A673 (cell line): ENCODE measurements around the gene EXOC6. TPM values are rescaled to one million over a fixed set of nuclear protein-coding genes. Genes with fewer than 3 reads are reported as not detected.
A peak's percentile ranks its signal among the peaks of the same experiment; 100 is the strongest.

Experiments used
- BruUV-seq: library from RNA; stranded (reverse); fragments of 400-500 nt; replicated peaks from 2 replicates; lab custom pipeline; 2021; lab: Mats Ljungman, UMichigan
- CTCF ChIA-PET: fragments of 300-600 bp; sonication (Branson Sonifier 250); formaldehyde crosslinking; loops from one replicate; lab custom pipeline; 2022; ENCODE audit warnings: antibody characterized with exemption; lab: Charles Lee
- POLR2A ChIA-PET: fragments of 300-600 bp; sonication (Branson Sonifier 250); formaldehyde crosslinking; loops from one replicate; lab custom pipeline; 2022; ENCODE audit warnings: antibody characterized with exemption; ENCODE audit not compliant: low non-redundant PET; lab: Charles Lee
- DNase-seq: peaks from one replicate; pipeline ENCODE4 v3.0.0-alpha.2; 2015; ENCODE audit warnings: low spot score
- H3K27ac ChIP-seq: fragments of 200-600 bp; sonication (generic); 2 replicates; pipeline ENCODE4 v1.5.1; 2016; ENCODE audit warnings: mixed run types, low read depth, mild to moderate bottlenecking, mixed read lengths, antibody characterized with exemption, low read length; ENCODE audit not compliant: poor library complexity, severe bottlenecking
- H3K27me3 ChIP-seq: fragments of 200-600 bp; sonication (generic); replicated peaks from 2 replicates; pipeline ENCODE4 v1.6.1; 2017; ENCODE audit warnings: mixed run types, low read depth, mild to moderate bottlenecking, mixed read lengths, antibody characterized with exemption, low read length; ENCODE audit not compliant: insufficient read depth, poor library complexity
- H3K36me3 ChIP-seq: fragments of 200-600 bp; sonication (generic); 2 replicates; pipeline ENCODE4 v1.6.1; 2016; ENCODE audit warnings: mixed run types, mild to moderate bottlenecking, mixed read lengths, antibody characterized with exemption, low read length; ENCODE audit not compliant: insufficient read depth, poor library complexity, severe bottlenecking
- H3K4me1 ChIP-seq: fragments of 200-600 bp; sonication (generic); 2 replicates; pipeline ENCODE4 v1.6.1; 2017; ENCODE audit warnings: mixed run types, mild to moderate bottlenecking, mixed read lengths, antibody characterized with exemption, low read length; ENCODE audit not compliant: insufficient read depth, poor library complexity, severe bottlenecking
- H3K4me3 ChIP-seq: fragments of 200-600 bp; sonication (generic); 2 replicates; pipeline ENCODE4 v1.5.1; 2016; ENCODE audit warnings: low read depth, mixed run types, mild to moderate bottlenecking, mixed read lengths, low read length; ENCODE audit not compliant: poor library complexity, severe bottlenecking
- H3K9me3 ChIP-seq: fragments of 200-600 bp; sonication (generic); 2 replicates; pipeline ENCODE4 v1.6.1; 2016; ENCODE audit warnings: mixed run types, low read depth, mild to moderate bottlenecking, mixed read lengths, antibody characterized with exemption, low read length; ENCODE audit not compliant: poor library complexity, severe bottlenecking
- EZH2 ChIP-seq: fragments of 200-600 bp; sonication (generic); IDR thresholded peaks from 2 replicates; pipeline ENCODE4 v1.6.1; 2017; ENCODE audit warnings: borderline replicate concordance, low read depth, mild to moderate bottlenecking, mixed read lengths, antibody characterized with exemption, low read length; ENCODE audit not compliant: poor library complexity, severe bottlenecking
- intact Hi-C: fragments of 100-400 bp; cut with micrococcal nuclease; formaldehyde crosslinking; loops from one replicate; pipeline ENCODE4 v1.10.0; 2022; ENCODE audit not compliant: unreplicated experiment
- total RNA-seq: library from RNA; stranded (reverse); gene quantifications from 2 replicates; pipeline ENCODE4 v1.2.3, GENCODE V29; 2021
- TF ChIP-seq, protein P1 (sequence below): fragments of 300-800, 200-600 bp; sonication (generic); conservative IDR thresholded peaks from 2 replicates; pipeline ENCODE4 v1.5.1; 2017; ENCODE audit warnings: low read depth, mild to moderate bottlenecking, antibody characterized with exemption, low read length, moderate library complexity, mixed read lengths

EXOC6 gene
- total RNA-seq, 1 experiment from 2014 or later = 35.0 TPM

DNA sequence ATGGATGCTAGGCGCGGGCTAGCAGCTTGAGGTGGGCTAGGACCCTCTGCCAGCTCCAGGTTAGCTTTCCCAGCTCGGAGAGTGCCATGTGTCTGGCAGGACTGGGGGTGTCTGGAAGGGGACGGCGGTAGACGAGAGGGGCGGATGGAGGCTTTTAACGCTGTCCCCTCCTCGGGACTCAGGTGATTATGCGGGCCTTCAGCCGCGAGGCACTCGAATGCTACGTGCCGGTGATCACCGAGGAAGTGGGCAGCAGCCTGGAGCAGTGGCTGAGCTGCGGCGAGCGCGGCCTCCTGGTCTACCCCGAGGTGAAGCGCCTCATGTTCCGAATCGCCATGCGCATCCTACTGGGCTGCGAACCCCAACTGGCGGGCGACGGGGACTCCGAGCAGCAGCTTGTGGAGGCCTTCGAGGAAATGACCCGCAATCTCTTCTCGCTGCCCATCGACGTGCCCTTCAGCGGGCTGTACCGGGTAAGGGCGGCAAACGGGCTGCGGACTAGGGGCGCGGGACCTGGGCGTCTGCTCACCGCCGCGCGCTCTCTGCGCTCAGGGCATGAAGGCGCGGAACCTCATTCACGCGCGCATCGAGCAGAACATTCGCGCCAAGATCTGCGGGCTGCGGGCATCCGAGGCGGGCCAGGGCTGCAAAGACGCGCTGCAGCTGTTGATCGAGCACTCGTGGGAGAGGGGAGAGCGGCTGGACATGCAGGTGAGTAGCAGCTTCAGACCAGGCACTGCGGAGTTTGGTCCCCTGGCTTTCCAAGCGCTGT, 226.5 kb downstream of the EXOC6 start:
- no peak for DNase-seq
- Histone ChIP-seq H3K4me1 (peaks cover 25% of the 10 kb centered on the region), H3K27me3 (peaks cover 85% of the 10 kb centered on the region), H3K9me3 (no peaks in the 10 kb centered on the region), H3K27ac (no peak overlapping the region), H3K36me3 (no peaks in the 10 kb centered on the region), H3K4me3 (peak overlapping the region; percentile 44)
- intact Hi-C loops = loop anchor here (5.0 kb wide), 1 partner anchor 182 kb away; no protein-coding TSS in a partner anchor
- BruUV-seq = no TSS peak
- peak; percentile 55 for TF ChIP-seq EZH2
- TF ChIP-seq, protein P1, sequence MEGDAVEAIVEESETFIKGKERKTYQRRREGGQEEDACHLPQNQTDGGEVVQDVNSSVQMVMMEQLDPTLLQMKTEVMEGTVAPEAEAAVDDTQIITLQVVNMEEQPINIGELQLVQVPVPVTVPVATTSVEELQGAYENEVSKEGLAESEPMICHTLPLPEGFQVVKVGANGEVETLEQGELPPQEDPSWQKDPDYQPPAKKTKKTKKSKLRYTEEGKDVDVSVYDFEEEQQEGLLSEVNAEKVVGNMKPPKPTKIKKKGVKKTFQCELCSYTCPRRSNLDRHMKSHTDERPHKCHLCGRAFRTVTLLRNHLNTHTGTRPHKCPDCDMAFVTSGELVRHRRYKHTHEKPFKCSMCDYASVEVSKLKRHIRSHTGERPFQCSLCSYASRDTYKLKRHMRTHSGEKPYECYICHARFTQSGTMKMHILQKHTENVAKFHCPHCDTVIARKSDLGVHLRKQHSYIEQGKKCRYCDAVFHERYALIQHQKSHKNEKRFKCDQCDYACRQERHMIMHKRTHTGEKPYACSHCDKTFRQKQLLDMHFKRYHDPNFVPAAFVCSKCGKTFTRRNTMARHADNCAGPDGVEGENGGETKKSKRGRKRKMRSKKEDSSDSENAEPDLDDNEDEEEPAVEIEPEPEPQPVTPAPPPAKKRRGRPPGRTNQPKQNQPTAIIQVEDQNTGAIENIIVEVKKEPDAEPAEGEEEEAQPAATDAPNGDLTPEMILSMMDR = no peak
- ChIA-PET CTCF (interaction anchor here (2.0 kb wide), 1 partner anchor 282 kb away, joined by 6 read pairs; no protein-coding TSS in a partner anchor), POLR2A (no interaction called here)

DNA sequence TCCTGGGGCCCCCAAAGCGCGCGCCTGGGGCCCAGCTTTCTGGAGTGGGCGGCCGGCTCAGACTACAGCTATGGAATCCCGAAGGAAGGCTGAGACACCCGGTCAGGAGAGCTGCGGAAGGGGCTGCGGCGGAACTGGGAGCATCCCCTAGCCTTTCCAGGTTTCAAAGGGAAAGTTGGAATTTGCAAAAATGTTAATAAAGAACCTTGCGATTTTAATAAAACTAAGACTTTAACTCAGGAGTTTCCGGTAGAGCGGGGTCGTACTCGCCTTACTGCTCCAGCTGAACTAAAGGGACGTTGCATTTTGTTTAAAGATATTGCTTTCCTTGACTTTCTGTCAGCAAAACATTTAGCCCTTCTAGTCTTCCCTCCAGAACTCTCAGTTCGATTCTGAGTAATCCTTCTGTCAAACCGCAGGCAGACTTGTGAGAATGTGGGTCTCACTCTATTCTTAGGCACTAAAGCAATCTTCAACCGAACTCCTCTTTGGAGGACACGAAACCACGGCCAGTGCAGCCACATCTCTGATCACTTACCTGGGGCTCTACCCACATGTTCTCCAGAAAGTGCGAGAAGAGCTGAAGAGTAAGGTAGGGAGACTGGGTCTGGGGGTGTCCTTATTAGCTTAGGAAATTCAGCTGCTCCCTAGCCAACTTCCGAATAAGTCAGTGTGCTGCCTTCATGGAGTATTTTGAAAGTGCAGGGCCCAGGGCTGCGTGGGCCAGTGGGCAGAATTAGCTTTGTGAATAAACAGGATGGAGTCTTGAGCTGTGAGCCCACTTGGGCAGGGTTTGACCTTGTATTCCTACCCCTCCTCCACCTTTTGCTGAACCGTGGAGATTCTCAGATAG, 227.3 kb downstream of the EXOC6 start:
- no peak for DNase-seq
- CTCF ChIA-PET = interaction anchor here (0.7 to 2.0 kb wide), 2 partner anchors 70 to 282 kb away, joined by 4 to 6 read pairs; no protein-coding TSS in a partner anchor
- H3K4me3 ChIP-seq = peak overlapping the region; percentile 44
- H3K27me3 ChIP-seq = peaks cover 77% of the 10 kb centered on the region
- POLR2A ChIA-PET = no interaction called here
- no TSS peak for BruUV-seq
- no peak overlapping the region for H3K27ac ChIP-seq
- TF ChIP-seq EZH2 = no peak
- TF ChIP-seq, protein P1 = no peak
- H3K9me3 ChIP-seq = no peaks in the 10 kb centered on the region
- intact Hi-C loops = no loop called here
- no peaks in the 10 kb centered on the region for H3K36me3 ChIP-seq
- H3K4me1 ChIP-seq = peaks cover 25% of the 10 kb centered on the region

DNA sequence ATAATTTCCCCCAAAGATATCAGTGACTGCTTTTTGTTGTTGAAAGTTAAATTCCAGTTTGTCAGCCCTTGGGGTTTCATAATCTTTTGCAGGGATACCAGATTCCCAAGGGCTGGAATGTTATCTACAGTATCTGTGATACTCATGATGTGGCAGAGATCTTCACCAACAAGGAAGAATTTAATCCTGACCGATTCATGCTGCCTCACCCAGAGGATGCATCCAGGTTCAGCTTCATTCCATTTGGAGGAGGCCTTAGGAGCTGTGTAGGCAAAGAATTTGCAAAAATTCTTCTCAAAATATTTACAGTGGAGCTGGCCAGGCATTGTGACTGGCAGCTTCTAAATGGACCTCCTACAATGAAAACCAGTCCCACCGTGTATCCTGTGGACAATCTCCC, 228.6 kb downstream of the EXOC6 start:
- H3K27ac ChIP-seq = no peak overlapping the region
- H3K27me3 ChIP-seq = peaks cover 66% of the 10 kb centered on the region
- peaks cover 21% of the 10 kb centered on the region for H3K4me1 ChIP-seq
- intact Hi-C loops = no loop called here
- no peak for DNase-seq
- no peak overlapping the region for H3K4me3 ChIP-seq
- BruUV-seq = no TSS peak
- CTCF ChIA-PET = no interaction called here
- no peak for TF ChIP-seq EZH2
- TF ChIP-seq, protein P1 = no peak
- POLR2A ChIA-PET = interaction anchor here (0.5 kb wide), 1 partner anchor 71 kb away, joined by 10 read pairs; no protein-coding TSS in a partner anchor
- no peaks in the 10 kb centered on the region for H3K36me3 ChIP-seq
- no peaks in the 10 kb centered on the region for H3K9me3 ChIP-seq
